ENCODE measurements around the gene TSC2. TPM values are rescaled to one million over a fixed set of nuclear protein-coding genes. Genes with fewer than 3 reads are reported as not detected.
A peak's percentile ranks its signal among the peaks of the same experiment; 100 is the strongest.
"Not testable (repeated sequence)": the region's sequence is repeated elsewhere in the genome, so short reads cannot be mapped to it uniquely, and the experiment has no call there.

Gene TSC2
- total and polyA plus RNA-seq, 9 of the 15 experiments (the other 6 are each of a cell fraction or from before 2014, with no cell fraction given): 1.3 to 68.1 (median 16.6) TPM

DNA sequence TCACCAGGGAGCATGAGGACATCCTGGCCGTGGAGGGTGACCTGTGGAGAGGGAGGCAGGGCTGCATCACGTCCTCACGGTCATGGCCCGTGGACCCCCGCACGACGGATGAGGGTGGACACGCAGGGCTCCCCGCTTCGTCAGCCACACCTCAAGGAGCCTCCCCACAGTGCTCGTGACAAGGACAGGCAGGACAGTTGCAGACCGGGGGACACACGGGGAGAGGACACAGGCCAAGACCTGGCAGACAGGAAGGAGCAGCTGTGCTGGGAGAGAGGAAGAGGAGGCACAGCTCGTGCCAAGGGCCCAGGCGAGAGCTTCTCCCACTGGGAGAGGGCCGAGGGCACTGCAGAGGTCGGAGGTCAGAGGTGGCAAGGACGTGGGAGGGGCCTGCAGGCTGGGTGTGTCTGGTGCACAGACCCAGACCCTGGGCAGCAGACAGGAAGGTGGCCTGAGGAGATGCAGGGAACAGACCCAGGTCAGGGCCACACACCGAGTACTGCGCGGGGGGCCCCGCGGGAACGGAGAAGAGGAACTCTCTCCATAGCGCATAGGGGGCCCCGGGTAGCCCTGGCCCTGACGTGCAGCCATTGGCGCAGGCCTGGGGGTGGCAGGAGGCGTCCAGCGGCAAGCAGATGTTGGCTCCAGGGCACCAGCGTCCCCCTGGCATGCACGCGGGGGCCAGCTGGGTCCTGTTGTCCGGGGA is 67.3 kb downstream of the TSC2 start:
- CTCF ChIA-PET (ENCODE audit: low intra/inter-chr PET ratio); H4K20me1 ChIP-seq (replicated peaks; ENCODE audit: control insufficient read depth, insufficient read depth, low read length); DNase-seq (ENCODE audit: extremely low read depth in 1 of 4, low spot score in 3 of 4); H3K27me3 ChIP-seq (ENCODE audit: control insufficient read depth in 2 of 2, insufficient read depth in 2 of 2, low read length in 2 of 2); H2AFZ ChIP-seq (ENCODE audit: low read depth, low read length); H3K9ac ChIP-seq (ENCODE audit: insufficient read depth in 1 of 2, low read depth in 2 of 2, low read length in 2 of 2); H3K79me2 ChIP-seq (ENCODE audit: control insufficient read depth, insufficient read depth, low read length); FAIRE-seq; H3K4me3 ChIP-seq; H3K9me3 ChIP-seq (replicated peaks; ENCODE audit: control insufficient read depth, insufficient read depth, low read depth, low read length); ATAC-seq; H3K27ac ChIP-seq (ENCODE audit: extremely low read depth, low read depth, low read length); H3K9me1 ChIP-seq (ENCODE audit: control insufficient read depth, insufficient read depth, low read length); H3K4me2 ChIP-seq (ENCODE audit: insufficient read depth, low read length); in situ Hi-C loops (cut with MboI); intact Hi-C loops (cut with micrococcal nuclease); BruUV-seq (replicated peaks); TF ChIP-seq NR2C2 (CRISPR knock-in tag; IDR thresholded peaks at IDR 0.05); NR2C1 (IDR thresholded peaks at IDR 0.05): not testable (repeated sequence)
- Histone ChIP-seq H3K36me3 (ENCODE audit: control insufficient read depth, insufficient read depth, low read length) (peaks cover 17% of the 10 kb centered on the region; the same call in 1 of the 3 replicates), H3K4me1 (replicated peaks in 1 of 2; ENCODE audit: control insufficient read depth in 2 of 2, insufficient read depth in 2 of 2, low read length in 2 of 2) (peaks cover 0 to 17% of the 10 kb centered on the region in 2 experiments; a peak in 1 of 5 replicates)
- TF ChIP-seq NR2C2 (tag; IDR thresholded peaks at IDR 0.05) (0 out of 2 replicates have a peak, but pooled peaks have one; percentile 14), NR2C1 (tag; IDR thresholded peaks at IDR 0.05) (peak; percentile 60; the same call in 1 of the 2 replicates)
- POLR2A ChIA-PET: interaction anchor here (0.6 kb wide), 1 partner anchor 454 kb away, joined by 4 read pairs; no protein-coding TSS in a partner anchor
- WGBS (ENCODE audit: insufficient coverage, low coverage, missing lambda C conversion rate): 87% methylated on average over 13 of the region's 34 CpGs

DNA sequence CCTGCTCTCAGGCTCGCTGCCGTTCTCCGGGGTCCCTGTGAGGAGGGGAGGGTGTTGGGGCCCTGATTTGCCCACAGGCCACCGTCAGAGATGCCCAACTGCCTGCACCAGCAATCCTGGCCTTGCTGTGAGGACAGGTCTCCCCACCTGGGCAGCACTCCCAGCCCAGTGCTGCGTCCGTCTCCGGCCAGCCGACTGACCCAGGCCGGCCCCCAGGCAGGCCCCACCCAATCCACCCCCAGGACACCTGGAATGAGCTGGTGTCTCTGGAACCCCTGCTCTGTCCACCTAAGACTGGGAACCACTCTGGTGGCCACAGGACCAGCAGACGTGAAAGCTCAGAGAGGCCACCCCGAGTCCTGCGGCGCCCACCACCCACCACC is 67.8 kb downstream of the TSC2 start:
- Histone ChIP-seq H3K9me1 (ENCODE audit: control insufficient read depth, insufficient read depth, low read length) (no peaks in the 10 kb centered on the region), H3K9ac (ENCODE audit: insufficient read depth in 1 of 2, low read depth in 2 of 2, low read length in 2 of 2) (no peak overlapping the region), H3K27me3 (ENCODE audit: control insufficient read depth in 2 of 2, insufficient read depth in 2 of 2, low read length in 2 of 2) (no peaks in the 10 kb centered on the region), H3K4me1 (replicated peaks in 1 of 2; ENCODE audit: control insufficient read depth in 2 of 2, insufficient read depth in 2 of 2, low read length in 2 of 2) (peaks cover 0 to 17% of the 10 kb centered on the region in 2 experiments; a peak in 1 of 5 replicates), H3K79me2 (ENCODE audit: control insufficient read depth, insufficient read depth, low read length) (no peaks in the 10 kb centered on the region), H2AFZ (ENCODE audit: low read depth, low read length) (no peak overlapping the region), H3K36me3 (ENCODE audit: control insufficient read depth, insufficient read depth, low read length) (peaks cover 15% of the 10 kb centered on the region; the same call in 1 of the 3 replicates), H3K4me3 (no peak overlapping the region), H3K9me3 (replicated peaks; ENCODE audit: control insufficient read depth, insufficient read depth, low read depth, low read length) (no peaks in the 10 kb centered on the region), H3K27ac (ENCODE audit: extremely low read depth, low read depth, low read length) (no peak overlapping the region), H4K20me1 (replicated peaks; ENCODE audit: control insufficient read depth, insufficient read depth, low read length) (no peaks in the 10 kb centered on the region), H3K4me2 (ENCODE audit: insufficient read depth, low read length) (no peak overlapping the region)
- FAIRE-seq (no peak), ATAC-seq (no peak), DNase-seq (ENCODE audit: extremely low read depth in 1 of 4, low spot score in 3 of 4) (peak in 1 of 4 experiments; percentile 4)
- 88% methylated on average over 6 of the region's 13 CpGs for WGBS (ENCODE audit: insufficient coverage, low coverage, missing lambda C conversion rate)
- BruUV-seq (replicated peaks): no TSS peak
- TF ChIP-seq ZBTB17 (CRISPR knock-in tag; IDR thresholded peaks at IDR 0.05): no peak
- TF ChIP-seq ZBTB8A (IDR thresholded peaks at IDR 0.05; ENCODE audit: partially characterized antibody): no peak
- no peak for TF ChIP-seq TOE1 (IDR thresholded peaks at IDR 0.05; ENCODE audit: borderline replicate concordance)
- TF ChIP-seq TOE1 (CRISPR knock-in tag; IDR thresholded peaks at IDR 0.05; ENCODE audit: borderline replicate concordance, low read depth): no peak
- no peak for TF ChIP-seq MYNN (IDR thresholded peaks at IDR 0.05)
- TF ChIP-seq MYNN (CRISPR knock-in tag; IDR thresholded peaks at IDR 0.05): no peak
- TF ChIP-seq FOXK2 (conservative IDR thresholded peaks at IDR 0.05 in 1 of 2, IDR thresholded peaks at IDR 0.05 in 1 of 2; ENCODE audit: low read depth in 2 of 2): no peak
- TF ChIP-seq ZNF436 (CRISPR knock-in tag; IDR thresholded peaks at IDR 0.05): no peak
- no peak for TF ChIP-seq CCAR2 (IDR thresholded peaks at IDR 0.05; ENCODE audit: low read depth, low read length)
- no peak for TF ChIP-seq ZEB2 (IDR thresholded peaks at IDR 0.05)
- intact Hi-C loops (cut with micrococcal nuclease): no loop called here
- CTCF ChIA-PET (ENCODE audit: low intra/inter-chr PET ratio): no interaction called here
- in situ Hi-C loops (cut with MboI): no loop called here
- POLR2A ChIA-PET: no interaction called here

Data from K562 (cell line).